Loucy (cell line): ENCODE measurements around the gene SYT6.

Experiments
- H2AFZ ChIP-seq: fragments of 200-600 bp; sonication (generic); 2 replicates; pipeline ENCODE4 v1.6.0; 2016; ENCODE audit warnings: antibody characterized with exemption, mild to moderate bottlenecking, low read length, moderate library complexity
- H3F3A ChIP-seq: fragments of 200-600 bp; 2 replicates; pipeline ENCODE4 v1.6.0; 2016; ENCODE audit warnings: antibody characterized with exemption, low read depth, mild to moderate bottlenecking
- H3K27me3 ChIP-seq: fragments of 200-600 bp; sonication (generic); 2 replicates; pipeline ENCODE4 v1.6.1; 2014; ENCODE audit warnings: low read length, mild to moderate bottlenecking; ENCODE audit not compliant: insufficient read depth, poor library complexity, severe bottlenecking
- H3K36me3 ChIP-seq: fragments of 200-600 bp; sonication (generic); 2 replicates; pipeline ENCODE4 v1.6.1; 2016; ENCODE audit warnings: low read length; ENCODE audit not compliant: insufficient read depth
- H3K4me1 ChIP-seq: fragments of 200-600 bp; sonication (generic); 2 replicates; pipeline ENCODE4 v1.5.1; 2014; ENCODE audit warnings: low read length, mild to moderate bottlenecking; ENCODE audit not compliant: insufficient read depth, poor library complexity, severe bottlenecking
- H3K4me2 ChIP-seq: fragments of 200-600 bp; sonication (generic); 2 replicates; pipeline ENCODE4 v1.6.0; 2014; ENCODE audit warnings: antibody characterized with exemption, low read length, low read depth, mild to moderate bottlenecking; ENCODE audit not compliant: poor library complexity, severe bottlenecking
- H3K4me3 ChIP-seq: fragments of 200-600 bp; sonication (generic); 2 replicates; pipeline ENCODE4 v1.5.1; 2014; ENCODE audit warnings: low read length, mild to moderate bottlenecking, mixed read lengths; ENCODE audit not compliant: poor library complexity, severe bottlenecking
- H3K79me2 ChIP-seq: fragments of 200-600 bp; sonication (generic); 2 replicates; pipeline ENCODE4 v1.6.1; 2014; ENCODE audit warnings: low read length; ENCODE audit not compliant: insufficient read depth
- H3K9ac ChIP-seq: fragments of 200-600 bp; sonication (generic); 2 replicates; pipeline ENCODE4 v1.6.0; 2014; ENCODE audit warnings: mild to moderate bottlenecking, low read depth, low read length, moderate library complexity; ENCODE audit not compliant: poor library complexity, severe bottlenecking
- H3K9me2 ChIP-seq: fragments of 200-600 bp; sonication (generic); replicated peaks from 2 replicates; pipeline ENCODE4 v1.6.1; 2016; ENCODE audit warnings: low read depth, low read length, mixed read lengths
- H3K9me3 ChIP-seq: fragments of 200-600 bp; sonication (generic); 2 replicates; pipeline ENCODE4 v1.6.1; 2014; ENCODE audit warnings: mild to moderate bottlenecking, antibody characterized with exemption, low read length, low read depth; ENCODE audit not compliant: insufficient read depth
- H4K20me1 ChIP-seq: fragments of 200-600 bp; sonication (generic); 2 replicates; pipeline ENCODE4 v1.6.0; 2014; ENCODE audit warnings: antibody characterized with exemption, low read length, mild to moderate bottlenecking; ENCODE audit not compliant: insufficient read depth, poor library complexity, severe bottlenecking
- EZH2phosphoT487 ChIP-seq: fragments of 200-600 bp; IDR thresholded peaks from 2 replicates; pipeline ENCODE4 v1.6.1; 2018; ENCODE audit warnings: antibody characterized with exemption, mild to moderate bottlenecking, moderate library complexity, borderline replicate concordance
- TF ChIP-seq, protein P1 (sequence below): fragments of 200-600 bp; sonication (generic); conservative IDR thresholded peaks from 2 replicates; pipeline ENCODE4 v1.5.1; 2014; ENCODE audit warnings: mild to moderate bottlenecking, antibody characterized with exemption, low read length

The SYT6 gene

DNA sequence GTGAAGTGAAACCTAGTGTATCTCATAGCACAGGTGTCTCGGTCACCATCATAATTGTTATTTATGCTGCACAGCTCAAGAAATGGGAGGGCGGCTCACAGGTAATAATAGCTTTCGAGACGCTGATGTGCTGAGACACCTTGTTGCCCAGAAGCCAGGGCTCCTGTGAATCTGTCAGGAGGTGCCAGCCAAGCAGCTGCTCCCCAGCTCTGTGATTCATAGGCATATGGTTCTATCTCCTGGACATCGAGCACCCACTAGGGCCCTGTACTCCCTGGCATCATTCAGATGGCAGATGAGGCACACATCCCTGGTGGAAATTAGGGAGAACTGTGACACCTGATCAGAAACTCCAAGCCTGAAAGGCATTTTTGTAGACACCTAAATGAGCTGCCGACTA, 53.5 kb downstream of the SYT6 start:
- Histone ChIP-seq H3K9me3 (no peaks in the 10 kb centered on the region), H3K9me2 (no peaks in the 10 kb centered on the region), H3K4me1 (peaks cover 14% of the 10 kb centered on the region), H3F3A (no peaks in the 10 kb centered on the region), H3K4me3 (no peak overlapping the region), H2AFZ (no peak overlapping the region), H3K27me3 (no peaks in the 10 kb centered on the region), H3K79me2 (no peaks in the 10 kb centered on the region), H4K20me1 (no peaks in the 10 kb centered on the region), H3K4me2 (no peak overlapping the region), H3K9ac (no peak overlapping the region), H3K36me3 (no peaks in the 10 kb centered on the region)
- TF ChIP-seq, protein P1, sequence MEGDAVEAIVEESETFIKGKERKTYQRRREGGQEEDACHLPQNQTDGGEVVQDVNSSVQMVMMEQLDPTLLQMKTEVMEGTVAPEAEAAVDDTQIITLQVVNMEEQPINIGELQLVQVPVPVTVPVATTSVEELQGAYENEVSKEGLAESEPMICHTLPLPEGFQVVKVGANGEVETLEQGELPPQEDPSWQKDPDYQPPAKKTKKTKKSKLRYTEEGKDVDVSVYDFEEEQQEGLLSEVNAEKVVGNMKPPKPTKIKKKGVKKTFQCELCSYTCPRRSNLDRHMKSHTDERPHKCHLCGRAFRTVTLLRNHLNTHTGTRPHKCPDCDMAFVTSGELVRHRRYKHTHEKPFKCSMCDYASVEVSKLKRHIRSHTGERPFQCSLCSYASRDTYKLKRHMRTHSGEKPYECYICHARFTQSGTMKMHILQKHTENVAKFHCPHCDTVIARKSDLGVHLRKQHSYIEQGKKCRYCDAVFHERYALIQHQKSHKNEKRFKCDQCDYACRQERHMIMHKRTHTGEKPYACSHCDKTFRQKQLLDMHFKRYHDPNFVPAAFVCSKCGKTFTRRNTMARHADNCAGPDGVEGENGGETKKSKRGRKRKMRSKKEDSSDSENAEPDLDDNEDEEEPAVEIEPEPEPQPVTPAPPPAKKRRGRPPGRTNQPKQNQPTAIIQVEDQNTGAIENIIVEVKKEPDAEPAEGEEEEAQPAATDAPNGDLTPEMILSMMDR = no peak
- TF ChIP-seq EZH2phosphoT487 = no peak

DNA sequence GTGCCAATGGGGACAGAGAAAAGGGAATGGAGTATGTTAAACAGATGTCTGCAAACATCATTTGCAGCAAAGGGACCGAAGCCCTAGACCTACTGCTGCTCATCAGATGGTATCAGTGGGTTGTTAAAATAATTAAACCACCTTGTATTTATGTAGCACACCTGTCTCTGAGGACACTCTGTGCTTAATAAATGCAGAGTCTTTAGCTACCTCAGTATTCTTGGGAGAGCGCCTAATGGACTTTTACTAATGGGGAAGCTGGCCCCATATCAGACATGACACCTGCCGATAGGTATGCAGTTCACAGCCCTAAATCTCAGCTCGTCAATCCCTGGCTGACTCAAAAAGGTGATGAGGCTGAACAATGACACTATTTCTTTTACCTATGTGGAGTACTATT, 54.4 kb downstream of the SYT6 start:
- H3K4me1 ChIP-seq = peaks cover 11% of the 10 kb centered on the region
- no peak overlapping the region for H2AFZ ChIP-seq
- no peaks in the 10 kb centered on the region for H3F3A ChIP-seq
- no peak overlapping the region for H3K4me3 ChIP-seq
- H3K9me2 ChIP-seq = no peaks in the 10 kb centered on the region
- H3K9me3 ChIP-seq = no peaks in the 10 kb centered on the region
- no peaks in the 10 kb centered on the region for H3K36me3 ChIP-seq
- H3K9ac ChIP-seq = no peak overlapping the region
- no peaks in the 10 kb centered on the region for H3K27me3 ChIP-seq
- H4K20me1 ChIP-seq = no peaks in the 10 kb centered on the region
- TF ChIP-seq, protein P1 = no peak
- TF ChIP-seq EZH2phosphoT487 = no peak
- no peaks in the 10 kb centered on the region for H3K79me2 ChIP-seq
- H3K4me2 ChIP-seq = no peak overlapping the region

DNA sequence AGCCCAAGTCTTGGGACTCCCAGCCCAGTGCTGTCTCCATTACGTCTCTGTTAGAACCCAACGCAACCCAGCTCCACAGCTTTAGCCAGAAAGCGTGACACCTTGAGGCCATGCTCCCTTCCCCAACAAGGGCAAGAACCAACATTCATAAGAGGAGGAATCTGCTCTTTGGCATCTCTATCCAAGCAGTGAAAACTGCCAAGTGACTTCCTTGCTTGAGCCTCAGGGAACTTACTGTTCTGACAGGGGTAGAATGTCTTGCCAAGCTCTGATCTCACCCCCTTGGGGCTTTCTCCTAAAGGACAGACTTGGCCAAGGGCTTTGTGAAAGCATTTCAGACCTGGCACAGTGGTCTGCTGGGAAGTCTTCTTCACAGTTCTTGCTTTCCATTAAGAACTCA, 56.6 kb downstream of the SYT6 start:
- Histone ChIP-seq H3K79me2 (no peaks in the 10 kb centered on the region), H2AFZ (no peak overlapping the region), H3K9me3 (no peaks in the 10 kb centered on the region), H3K27me3 (no peaks in the 10 kb centered on the region), H3K4me1 (no peaks in the 10 kb centered on the region), H3F3A (no peaks in the 10 kb centered on the region), H3K4me3 (no peak overlapping the region), H3K9ac (no peak overlapping the region), H3K4me2 (no peak overlapping the region), H3K36me3 (no peaks in the 10 kb centered on the region), H4K20me1 (no peaks in the 10 kb centered on the region), H3K9me2 (no peaks in the 10 kb centered on the region)
- no peak for TF ChIP-seq EZH2phosphoT487

DNA sequence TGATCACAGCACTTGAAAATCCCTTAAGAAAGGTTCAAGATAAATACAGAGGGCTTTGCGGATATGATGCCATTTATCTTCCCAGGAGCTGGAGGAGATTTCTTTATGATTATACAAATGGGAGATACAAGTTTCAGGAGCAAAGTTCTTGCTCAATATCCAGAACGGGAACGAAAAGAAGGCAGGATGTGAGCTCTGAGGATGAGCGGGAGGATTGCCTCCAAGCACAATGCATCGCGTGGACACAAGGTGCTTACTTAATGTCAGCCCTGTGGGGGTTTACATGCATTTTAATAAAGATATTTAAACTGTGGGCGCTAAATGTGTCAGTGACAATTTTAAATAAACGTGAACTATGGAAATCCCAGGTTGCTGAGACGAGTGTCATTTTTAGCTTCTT, 59.0 kb downstream of the SYT6 start:
- Histone ChIP-seq H3K9me3 (no peaks in the 10 kb centered on the region), H3K27me3 (no peaks in the 10 kb centered on the region), H3K4me2 (no peak overlapping the region), H3K4me1 (no peaks in the 10 kb centered on the region), H3K36me3 (no peaks in the 10 kb centered on the region), H4K20me1 (no peaks in the 10 kb centered on the region), H2AFZ (no peak overlapping the region), H3F3A (no peaks in the 10 kb centered on the region), H3K9me2 (no peaks in the 10 kb centered on the region), H3K4me3 (no peak overlapping the region), H3K9ac (no peak overlapping the region), H3K79me2 (no peaks in the 10 kb centered on the region)
- TF ChIP-seq, protein P1 = no peak
- TF ChIP-seq EZH2phosphoT487 = no peak
